GM21723 (cell line): ENCODE results near the gene CAMK1D.
"Not testable (repeated sequence)": the region's sequence is repeated elsewhere in the genome, so short reads cannot be mapped to it uniquely, and the experiment has no call there.

Source experiments
- ATAC-seq: cut with Tn5 transposase; IDR thresholded peaks from one replicate; pipeline ENCODE4 v1.9.1; 2021; ENCODE audit warnings: mild to moderate bottlenecking, moderate library complexity; ENCODE audit not compliant: unreplicated experiment

CAMK1D gene

GRCh38 chr10:12733271-12733670 lies 383.9 kb downstream of the CAMK1D start:
- ATAC-seq = no peak

- no peak for ATAC-seq
These were observed 386.6 kb downstream of the CAMK1D start for GRCh38 chr10:12735843-12736462.

- ATAC-seq = no peak
These were observed 391.5 kb downstream of the CAMK1D start for GRCh38 chr10:12740813-12741212.

DNA sequence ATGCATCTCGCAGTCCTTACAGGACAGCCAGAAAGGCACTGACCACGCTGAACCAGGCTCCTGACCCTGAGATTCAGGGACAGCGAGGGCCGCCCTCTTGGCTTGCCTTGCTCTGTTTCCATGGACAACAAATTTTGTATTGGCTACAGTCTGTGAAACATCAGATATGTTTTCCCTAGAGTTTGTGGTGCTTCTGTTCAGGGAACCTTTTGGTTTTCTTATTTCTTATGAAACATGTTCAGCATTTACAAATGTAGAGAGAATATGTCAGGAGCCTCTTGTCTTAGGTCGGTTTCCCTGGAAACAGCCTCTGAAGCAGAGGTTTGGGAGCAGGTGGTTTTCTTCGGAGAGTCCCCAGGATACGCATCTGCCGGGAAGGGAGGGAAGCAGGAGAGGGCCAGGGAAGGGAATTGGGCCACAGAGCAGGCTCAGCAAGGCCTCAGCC lies 392.0 kb downstream of the CAMK1D start:
- no peak for ATAC-seq

DNA sequence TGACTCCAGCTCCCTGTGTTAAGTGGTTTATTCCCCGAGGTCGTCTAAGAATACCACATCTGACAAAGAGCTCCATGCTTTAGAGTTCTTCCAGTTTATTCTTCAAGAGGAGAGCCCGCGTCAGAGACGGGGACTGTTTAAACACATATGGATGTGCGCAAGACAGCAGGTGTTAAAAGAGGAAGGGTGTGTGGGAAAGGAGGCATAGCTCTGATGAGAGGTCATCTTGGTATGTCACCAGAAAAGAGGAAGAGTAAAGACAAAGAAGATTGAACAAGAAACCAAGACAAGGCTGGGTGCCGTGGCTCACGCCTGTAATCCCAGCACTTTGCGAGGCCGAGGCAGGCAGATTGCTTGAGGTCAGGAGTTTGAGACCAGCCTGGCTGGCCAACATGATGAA lies 393.4 kb downstream of the CAMK1D start:
- ATAC-seq = no peak

DNA sequence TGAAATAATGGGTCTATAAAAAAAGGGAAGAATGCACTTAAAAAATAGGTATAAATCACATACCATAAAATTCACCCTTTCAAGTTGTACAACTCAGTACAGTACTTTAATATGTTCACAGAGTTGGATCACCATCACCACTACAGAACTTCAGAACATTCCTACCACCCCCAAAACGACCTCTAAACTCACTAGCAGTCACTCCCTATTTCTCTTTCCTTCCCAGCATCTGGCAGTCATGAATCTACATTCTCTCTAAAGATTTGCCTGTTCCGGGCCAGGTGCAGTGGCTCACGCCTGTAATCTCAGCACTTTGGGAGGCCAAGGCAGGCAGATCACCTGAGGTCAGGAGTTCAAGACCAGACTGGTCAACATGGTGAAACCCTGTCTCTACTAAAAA lies 394.1 kb downstream of the CAMK1D start:
- ATAC-seq = not testable (repeated sequence)

GRCh38 chr10:12743941-12744340 lies 394.6 kb downstream of the CAMK1D start:
- no peak for ATAC-seq

- no peak for ATAC-seq
These were observed 398.8 kb downstream of the CAMK1D start for GRCh38 chr10:12748186-12748585.

GRCh38 chr10:12749760-12750478 lies 400.6 kb downstream of the CAMK1D start:
- no peak for ATAC-seq

- no peak for ATAC-seq
These were observed 401.3 kb downstream of the CAMK1D start for GRCh38 chr10:12750526-12751201.

- no peak for ATAC-seq
These were observed 405.7 kb downstream of the CAMK1D start for GRCh38 chr10:12755075-12755474.

- ATAC-seq = no peak
These were observed 408.0 kb downstream of the CAMK1D start for GRCh38 chr10:12757351-12757750.

DNA sequence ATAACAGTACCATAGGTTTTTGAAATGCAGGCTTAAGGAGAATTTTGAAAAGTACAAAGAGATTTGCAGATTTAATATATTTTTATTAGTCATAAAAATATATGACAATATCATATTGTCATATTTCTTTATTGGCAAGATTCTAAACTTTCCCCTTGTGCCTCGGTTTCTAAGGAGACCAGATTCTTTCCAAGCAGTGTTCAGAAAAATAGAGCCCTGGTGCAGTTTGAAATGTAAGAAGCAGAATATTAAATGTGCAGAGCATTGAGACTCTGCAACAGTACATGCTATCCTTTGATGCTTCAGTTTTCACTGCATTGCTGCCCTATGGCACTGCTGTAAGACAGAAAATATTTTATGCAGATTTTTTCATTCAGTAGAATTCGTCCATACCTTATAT lies 408.9 kb downstream of the CAMK1D start:
- no peak for ATAC-seq

DNA sequence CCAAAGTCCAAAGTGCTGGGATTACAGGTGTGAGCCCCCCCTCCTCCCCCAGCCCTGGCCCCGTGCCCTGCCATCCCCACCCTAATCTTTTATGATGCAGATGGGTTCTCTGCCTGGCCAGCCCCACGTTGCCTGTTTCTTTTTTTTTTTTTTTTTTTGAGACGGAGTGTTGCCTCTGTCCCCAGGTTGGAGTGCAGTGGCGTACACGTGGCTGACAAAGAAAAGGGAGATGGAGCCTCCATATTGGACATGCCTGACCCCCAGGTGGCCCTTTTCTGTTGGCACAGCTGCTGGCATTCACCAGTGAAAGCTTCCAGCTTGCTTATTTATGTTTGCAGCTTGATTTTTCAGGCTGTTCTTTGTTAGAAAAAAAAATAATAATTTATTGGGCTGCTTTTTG lies 416.9 kb downstream of the CAMK1D start:
- ATAC-seq = no peak

- ATAC-seq = no peak
These were observed 419.1 kb downstream of the CAMK1D start for GRCh38 chr10:12768156-12769100.

GRCh38 chr10:12769323-12770044 lies 420.1 kb downstream of the CAMK1D start:
- no peak for ATAC-seq

- ATAC-seq = no peak
These were observed 422.8 kb downstream of the CAMK1D start for GRCh38 chr10:12771981-12772760.

DNA sequence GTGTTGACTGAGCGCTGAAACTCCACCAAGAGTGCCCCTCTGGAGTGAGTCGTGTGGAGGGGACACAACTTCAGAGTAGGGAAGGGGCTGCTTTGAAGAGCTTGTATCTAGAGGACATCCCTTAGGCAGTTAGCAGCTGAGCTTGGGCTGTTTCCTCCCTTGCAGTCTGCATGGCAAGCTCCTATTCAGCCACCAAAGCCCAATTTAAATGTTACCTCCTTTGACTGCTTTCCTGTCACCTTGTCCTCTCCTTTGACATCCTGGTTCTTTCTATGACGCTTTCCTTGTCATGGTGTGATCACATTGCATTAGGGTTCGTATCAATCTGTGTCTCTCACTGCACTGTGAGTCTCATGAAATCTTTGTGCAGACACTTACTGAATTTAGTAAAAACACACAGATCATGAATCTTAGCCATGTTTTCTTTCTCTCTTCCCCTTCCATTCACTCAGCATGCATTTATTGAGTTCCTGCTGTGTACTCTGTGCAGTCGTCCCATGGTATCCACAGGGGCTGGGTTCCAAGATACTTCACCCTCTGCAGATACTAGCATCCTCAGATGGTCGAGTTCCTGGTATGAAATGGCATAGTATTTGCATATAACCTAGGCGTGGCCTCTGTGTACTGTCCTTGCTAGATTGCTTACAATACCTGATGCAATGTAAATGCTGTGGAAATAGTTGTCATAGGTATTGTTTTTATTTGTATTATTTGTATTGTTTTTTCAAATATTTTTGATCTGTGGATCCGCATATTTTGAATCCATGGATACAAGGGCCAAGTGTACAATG lies 423.6 kb downstream of the CAMK1D start:
- no peak for ATAC-seq
